Natural killer cell (primary cell): ENCODE measurements around the gene SV2C. TPM values are rescaled to one million over a fixed set of nuclear protein-coding genes. Genes with fewer than 3 reads are reported as not detected.
"Not testable (repeated sequence)": the region's sequence is repeated elsewhere in the genome, so short reads cannot be mapped to it uniquely, and the experiment has no call there.

ENCODE experiments used
- ATAC-seq, 3 donors: fragments of 150-1000 bp in 2 of 3; fragments of 200-7000 bp in 1 of 3; cut with Tn5 transposase; 1 replicate in 1 of 3; 2 replicates in 2 of 3; pipeline ENCODE4 v1.10.0; 2021; ENCODE audit warnings: mild to moderate bottlenecking in 2 of 3, moderate library complexity in 2 of 3
- DNase-seq, 2 donors: peaks; one replicate each; pipeline versions ENCODE4 v3.0.0 to v3.0.0-alpha.2; 2013 to 2021; ENCODE audit warnings: mixed read lengths in 1 of 2
- H3K27ac ChIP-seq: one replicate; pipeline ENCODE4 v1.5.1; 2013; ENCODE audit warnings: mild to moderate bottlenecking, low read length
- H3K27me3 ChIP-seq: one replicate; pipeline ENCODE4 v1.6.1; 2013; ENCODE audit warnings: low read length; ENCODE audit not compliant: control insufficient read depth, insufficient read depth
- H3K36me3 ChIP-seq: one replicate; pipeline ENCODE4 v1.6.1; 2013; ENCODE audit warnings: low read length; ENCODE audit not compliant: control insufficient read depth, insufficient read depth
- H3K4me1 ChIP-seq: one replicate; pipeline ENCODE4 v1.6.1; 2013; ENCODE audit warnings: low read length; ENCODE audit not compliant: control insufficient read depth, insufficient read depth
- H3K4me3 ChIP-seq: one replicate; pipeline ENCODE4 v1.5.1; 2013; ENCODE audit warnings: low read length
- H3K9me3 ChIP-seq: one replicate; pipeline ENCODE4 v1.6.1; 2013; ENCODE audit warnings: low read length; ENCODE audit not compliant: control insufficient read depth, insufficient read depth
- H3K27ac Mint-ChIP-seq, 2 donors: one replicate each; pipeline ENCODE4 v1.8.0; 2022; ENCODE audit warnings: mild to moderate bottlenecking in 2 of 2, mixed read lengths in 2 of 2, moderate library complexity in 1 of 2
- H3K27me3 Mint-ChIP-seq, 2 donors: one replicate each; pipeline ENCODE4 v1.8.0; 2022; ENCODE audit warnings: low read depth in 2 of 2, mixed read lengths in 2 of 2
- H3K36me3 Mint-ChIP-seq: one replicate; pipeline ENCODE4 v1.8.0; 2022; ENCODE audit warnings: mixed read lengths
- H3K4me1 Mint-ChIP-seq, 2 donors: one replicate each; pipeline ENCODE4 v1.8.0; 2022; ENCODE audit warnings: mixed read lengths in 2 of 2
- H3K4me3 Mint-ChIP-seq: one replicate; pipeline ENCODE4 v1.8.0; 2022; ENCODE audit warnings: mild to moderate bottlenecking, moderate library complexity, mixed read lengths
- H3K9me3 Mint-ChIP-seq, 2 donors: one replicate each; pipeline ENCODE4 v1.8.0; 2022; ENCODE audit warnings: mixed read lengths in 2 of 2
- CTCF ChIP-seq: fragments of 200-600 bp; IDR thresholded peaks from one replicate; pipeline ENCODE4 v1.8.0; 2022; ENCODE audit warnings: antibody characterized with exemption
- WGBS: methylation state at CpG from one replicate; pipeline ENCODE4 v1.1.7; 2013; ENCODE audit warnings: missing lambda C conversion rate; ENCODE audit not compliant: insufficient coverage; 5-methylcytosine and 5-hydroxymethylcytosine counted together
- intact Hi-C: fragments of 100-400 bp; cut with micrococcal nuclease; formaldehyde crosslinking; loops from one replicate; pipeline ENCODE4 v1.14.2; 2022
- total RNA-seq, 4 donors: library from RNA; stranded (reverse); fragments of 120-200 nt in 1 of 4; gene quantifications; one replicate each; pipeline versions ENCODE4 v1.2.3 to v1.2.4, GENCODE V29; 2013 to 2022

SV2C gene
- total RNA-seq, 3 donors from 2014 or later (not counting 1 experiment from before 2014, with no cell fraction given): not detected

DNA sequence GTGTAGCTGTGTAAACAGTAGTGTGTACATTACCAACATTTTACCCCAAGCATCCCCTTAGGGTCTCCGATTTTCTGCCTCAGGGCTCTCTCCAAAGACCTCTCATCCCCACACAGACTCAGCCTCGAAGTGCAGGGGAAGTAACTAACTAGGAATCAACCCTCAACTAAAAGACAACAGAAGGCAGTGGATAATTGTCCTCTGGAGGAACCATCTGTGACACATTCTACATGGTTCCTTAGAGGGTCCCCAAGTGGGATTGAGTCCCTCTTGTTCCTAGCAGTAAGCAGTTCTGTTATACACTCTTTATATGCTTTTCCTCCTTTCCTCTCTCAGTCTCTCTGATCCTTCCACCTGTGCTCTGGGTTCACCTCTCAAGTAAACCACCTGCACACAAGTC is 157.2 kb downstream of the SV2C start:
- Mint-ChIP-seq H3K36me3 (peaks cover 7% of the 10 kb centered on the region), H3K4me3 (no peak overlapping the region), H3K4me1 (no peaks in the 10 kb centered on the region), H3K27me3 (peaks cover 6 to 13% of the 10 kb centered on the region in 2 donors), H3K27ac (no peak overlapping the region), H3K9me3 (peaks cover 0 to 2% of the 10 kb centered on the region in 2 donors)
- no peak for DNase-seq
- H3K36me3 ChIP-seq: no peaks in the 10 kb centered on the region
- no peak for ATAC-seq
- H3K4me3 ChIP-seq: no peak overlapping the region
- no peak overlapping the region for H3K27ac ChIP-seq
- no peaks in the 10 kb centered on the region for H3K9me3 ChIP-seq
- 72% methylated on average over 2 of the region's 2 CpGs for WGBS
- H3K27me3 ChIP-seq: no peaks in the 10 kb centered on the region
- TF ChIP-seq CTCF: no peak
- H3K4me1 ChIP-seq: no peaks in the 10 kb centered on the region
- intact Hi-C loops: no loop called here

GRCh38 chr5:76242155-76242554 is 159.0 kb downstream of the SV2C start:
- H3K27ac Mint-ChIP-seq, H3K9me3 ChIP-seq, H3K36me3 Mint-ChIP-seq, H3K27me3 ChIP-seq, H3K36me3 ChIP-seq, intact Hi-C loops, H3K4me3 ChIP-seq, ATAC-seq, H3K4me3 Mint-ChIP-seq, H3K4me1 ChIP-seq, H3K4me1 Mint-ChIP-seq, H3K9me3 Mint-ChIP-seq, DNase-seq, H3K27ac ChIP-seq: not testable (repeated sequence)
- H3K27me3 Mint-ChIP-seq: peaks cover 6 to 12% of the 10 kb centered on the region in 2 donors
- WGBS: 92% methylated on average over 21 of the region's 22 CpGs

DNA sequence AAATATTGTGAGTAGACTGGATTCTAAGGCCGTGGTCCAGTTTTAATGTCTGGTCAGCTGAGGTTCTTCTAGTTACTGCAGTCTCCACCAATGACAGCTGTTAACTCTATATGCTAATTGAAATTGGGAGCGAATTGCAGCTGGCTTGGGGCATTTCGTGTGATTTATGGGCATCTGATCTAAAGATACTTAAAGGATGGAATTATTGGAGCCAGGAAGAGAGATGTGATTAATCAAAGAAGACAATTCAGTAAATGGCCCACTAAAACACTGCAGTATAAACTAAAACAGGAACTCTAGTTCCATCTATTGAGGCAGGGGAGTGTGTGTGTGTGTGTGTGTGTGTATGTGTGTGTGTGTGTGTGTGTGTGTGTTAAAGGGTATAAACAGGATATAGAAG is 162.4 kb downstream of the SV2C start:
- intact Hi-C loops: no loop called here
- Histone ChIP-seq H3K27me3 (no peaks in the 10 kb centered on the region), H3K27ac (no peak overlapping the region), H3K9me3 (no peaks in the 10 kb centered on the region), H3K4me3 (no peak overlapping the region), H3K36me3 (no peaks in the 10 kb centered on the region), H3K4me1 (no peaks in the 10 kb centered on the region)
- 90% methylated on average over 3 of the region's 3 CpGs for WGBS
- ATAC-seq (no peak), DNase-seq (no peak)
- H3K27ac Mint-ChIP-seq: no peak overlapping the region
- TF ChIP-seq CTCF: no peak
- H3K27me3 Mint-ChIP-seq: peaks cover 0 to 5% of the 10 kb centered on the region in 2 donors
- H3K9me3 Mint-ChIP-seq: no peaks in the 10 kb centered on the region
- H3K36me3 Mint-ChIP-seq: no peaks in the 10 kb centered on the region
- no peak overlapping the region for H3K4me3 Mint-ChIP-seq
- H3K4me1 Mint-ChIP-seq: no peaks in the 10 kb centered on the region

- no peak for TF ChIP-seq CTCF
- H3K9me3 ChIP-seq: no peaks in the 10 kb centered on the region
- Mint-ChIP-seq H3K9me3 (no peaks in the 10 kb centered on the region), H3K27ac (no peak overlapping the region), H3K27me3 (peaks cover 0 to 3% of the 10 kb centered on the region in 2 donors), H3K4me3 (no peak overlapping the region), H3K4me1 (no peaks in the 10 kb centered on the region), H3K36me3 (no peaks in the 10 kb centered on the region)
- 92% methylated on average over 7 of the region's 7 CpGs for WGBS
- H3K27ac ChIP-seq: no peak overlapping the region
- no peak overlapping the region for H3K4me3 ChIP-seq
- ATAC-seq (no peak), DNase-seq (no peak)
- intact Hi-C loops: loop anchor here (10.0 kb wide), 2 partner anchors 365 to 1485 kb away; partner anchors contain the start of genes GFM2 and NSA2
- H3K27me3 ChIP-seq: no peaks in the 10 kb centered on the region
- no peaks in the 10 kb centered on the region for H3K36me3 ChIP-seq
- no peaks in the 10 kb centered on the region for H3K4me1 ChIP-seq
Observed at GRCh38 chr5:76249621-76250020, 166.4 kb downstream of the SV2C start.
